ENCODE measurements around the gene KCNK1.

DNA sequence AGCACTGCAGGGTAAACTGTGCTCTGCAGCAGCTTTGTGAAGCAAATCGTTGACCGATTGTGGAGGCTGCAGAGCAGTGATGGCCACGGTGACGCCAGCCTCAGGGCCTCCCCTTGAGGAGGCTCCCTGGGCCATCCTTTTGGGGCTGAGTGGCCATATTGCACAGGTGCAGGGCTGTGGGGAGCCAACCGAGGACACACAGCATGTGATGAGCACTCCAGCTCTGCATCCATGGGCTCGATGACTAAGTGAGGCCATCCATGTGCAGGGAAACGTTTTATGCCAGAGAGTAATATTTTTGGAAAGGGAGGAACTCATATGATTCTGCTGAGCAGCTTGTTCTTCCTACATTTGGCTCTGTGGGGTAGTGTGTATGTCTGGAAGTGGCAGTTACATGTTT is 24.6 kb downstream of the KCNK1 start:
- TF ChIP-seq, protein P1, sequence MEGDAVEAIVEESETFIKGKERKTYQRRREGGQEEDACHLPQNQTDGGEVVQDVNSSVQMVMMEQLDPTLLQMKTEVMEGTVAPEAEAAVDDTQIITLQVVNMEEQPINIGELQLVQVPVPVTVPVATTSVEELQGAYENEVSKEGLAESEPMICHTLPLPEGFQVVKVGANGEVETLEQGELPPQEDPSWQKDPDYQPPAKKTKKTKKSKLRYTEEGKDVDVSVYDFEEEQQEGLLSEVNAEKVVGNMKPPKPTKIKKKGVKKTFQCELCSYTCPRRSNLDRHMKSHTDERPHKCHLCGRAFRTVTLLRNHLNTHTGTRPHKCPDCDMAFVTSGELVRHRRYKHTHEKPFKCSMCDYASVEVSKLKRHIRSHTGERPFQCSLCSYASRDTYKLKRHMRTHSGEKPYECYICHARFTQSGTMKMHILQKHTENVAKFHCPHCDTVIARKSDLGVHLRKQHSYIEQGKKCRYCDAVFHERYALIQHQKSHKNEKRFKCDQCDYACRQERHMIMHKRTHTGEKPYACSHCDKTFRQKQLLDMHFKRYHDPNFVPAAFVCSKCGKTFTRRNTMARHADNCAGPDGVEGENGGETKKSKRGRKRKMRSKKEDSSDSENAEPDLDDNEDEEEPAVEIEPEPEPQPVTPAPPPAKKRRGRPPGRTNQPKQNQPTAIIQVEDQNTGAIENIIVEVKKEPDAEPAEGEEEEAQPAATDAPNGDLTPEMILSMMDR (conservative IDR thresholded peaks at IDR 0.05; ENCODE audit: low read depth, low read length), result no peak
- TF ChIP-seq RAD21 (IDR thresholded peaks at IDR 0.05; ENCODE audit: low read length) (no peak), POLR2A (IDR thresholded peaks at IDR 0.05; ENCODE audit: low read depth, low read length) (no peak), MXI1 (IDR thresholded peaks at IDR 0.05; ENCODE audit: borderline replicate concordance, low read depth, low read length) (no peak), BHLHE40 (IDR thresholded peaks at IDR 0.05; ENCODE audit: low read depth, low read length) (no peak), CEBPB (IDR thresholded peaks at IDR 0.05; ENCODE audit: low read depth, low read length) (no peak), RFX5 (IDR thresholded peaks at IDR 0.05; ENCODE audit: low read depth, low read length) (no peak)
- TF ChIP-seq, protein P2, sequence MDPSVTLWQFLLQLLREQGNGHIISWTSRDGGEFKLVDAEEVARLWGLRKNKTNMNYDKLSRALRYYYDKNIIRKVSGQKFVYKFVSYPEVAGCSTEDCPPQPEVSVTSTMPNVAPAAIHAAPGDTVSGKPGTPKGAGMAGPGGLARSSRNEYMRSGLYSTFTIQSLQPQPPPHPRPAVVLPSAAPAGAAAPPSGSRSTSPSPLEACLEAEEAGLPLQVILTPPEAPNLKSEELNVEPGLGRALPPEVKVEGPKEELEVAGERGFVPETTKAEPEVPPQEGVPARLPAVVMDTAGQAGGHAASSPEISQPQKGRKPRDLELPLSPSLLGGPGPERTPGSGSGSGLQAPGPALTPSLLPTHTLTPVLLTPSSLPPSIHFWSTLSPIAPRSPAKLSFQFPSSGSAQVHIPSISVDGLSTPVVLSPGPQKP (IDR thresholded peaks at IDR 0.05; ENCODE audit: borderline replicate concordance, low read depth, low read length), result no peak
- TF ChIP-seq, protein P3, sequence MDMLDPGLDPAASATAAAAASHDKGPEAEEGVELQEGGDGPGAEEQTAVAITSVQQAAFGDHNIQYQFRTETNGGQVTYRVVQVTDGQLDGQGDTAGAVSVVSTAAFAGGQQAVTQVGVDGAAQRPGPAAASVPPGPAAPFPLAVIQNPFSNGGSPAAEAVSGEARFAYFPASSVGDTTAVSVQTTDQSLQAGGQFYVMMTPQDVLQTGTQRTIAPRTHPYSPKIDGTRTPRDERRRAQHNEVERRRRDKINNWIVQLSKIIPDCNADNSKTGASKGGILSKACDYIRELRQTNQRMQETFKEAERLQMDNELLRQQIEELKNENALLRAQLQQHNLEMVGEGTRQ (IDR thresholded peaks at IDR 0.05; ENCODE audit: low read depth, low read length), result no peak

All from IMR-90 (cell line).